OCI-LY3 (cell line): ENCODE data around the gene GREM2.

Experiments
- H2AFZ ChIP-seq: fragments of 200-600, 300-600 bp; shearing (Covaris generic); 2 replicates; pipeline ENCODE4 v1.6.0; 2014; ENCODE audit warnings: antibody characterized with exemption, low read depth, low read length
- H3K27ac ChIP-seq: fragments of 200-600, 300-600 bp; sonication (generic); 2 replicates; pipeline ENCODE4 v1.5.1; 2014; ENCODE audit warnings: mild to moderate bottlenecking, low read length, moderate library complexity, mixed read lengths
- H3K27me3 ChIP-seq: fragments of 200-600, 300-600 bp; sonication (generic); 2 replicates; pipeline ENCODE4 v1.6.1; 2014; ENCODE audit warnings: low read depth, low read length, mixed read lengths
- H3K36me3 ChIP-seq: fragments of 200-600, 300-600 bp; sonication (generic); replicated peaks from 2 replicates; pipeline ENCODE3; 2014; ENCODE audit warnings: low read depth, low read length, mixed read lengths
- H3K4me1 ChIP-seq: fragments of 300-600, 200-600 bp; sonication (generic); 2 replicates; pipeline ENCODE4 v1.6.1; 2014; ENCODE audit warnings: low read length, mixed read lengths
- H3K4me2 ChIP-seq: fragments of 200-600, 300-600 bp; sonication (generic); 2 replicates; pipeline ENCODE4 v1.6.1; 2014; ENCODE audit warnings: low read length, mixed read lengths
- H3K4me3 ChIP-seq: fragments of 300-600, 200-600 bp; sonication (generic); 2 replicates; pipeline ENCODE4 v1.5.1; 2014; ENCODE audit warnings: antibody characterized with exemption, mild to moderate bottlenecking, low read length, moderate library complexity
- H3K79me2 ChIP-seq: fragments of 300-600, 200-600 bp; shearing (Covaris generic); 2 replicates; pipeline ENCODE4 v1.6.1; 2014; ENCODE audit warnings: mild to moderate bottlenecking, low read length, mixed read lengths
- H3K9ac ChIP-seq: fragments of 300-600, 200-600 bp; shearing (Covaris generic); 2 replicates; pipeline ENCODE4 v1.6.0; 2014; ENCODE audit warnings: mild to moderate bottlenecking, low read length, moderate library complexity
- H3K9me3 ChIP-seq: fragments of 200-600, 300-600 bp; shearing (Covaris generic); 2 replicates; pipeline ENCODE4 v1.6.1; 2014; ENCODE audit warnings: low read length, mixed read lengths; ENCODE audit not compliant: insufficient read depth
- H4K20me1 ChIP-seq: fragments of 200-600, 300-600 bp; sonication (generic); 2 replicates; pipeline ENCODE4 v1.6.1; 2016; ENCODE audit warnings: low read length, mixed read lengths; ENCODE audit not compliant: insufficient read depth
- CTCF ChIP-seq: fragments of 200-600, 300-600 bp; sonication (generic); IDR thresholded peaks from 2 replicates; pipeline ENCODE4 v1.5.1; 2014; ENCODE audit warnings: antibody characterized with exemption, low read length, low read depth
- EZH2phosphoT487 ChIP-seq: fragments of 200-600 bp; shearing (Covaris generic); IDR thresholded peaks from 2 replicates; pipeline ENCODE4 v1.6.1; 2018; ENCODE audit warnings: antibody characterized with exemption, mixed run types, low read depth

The GREM2 gene

GRCh38 chr1:240515505-240515904 is 96.5 kb downstream of the GREM2 start:
- H3K4me2 ChIP-seq = no peak overlapping the region
- H3K4me3 ChIP-seq = no peak overlapping the region
- no peaks in the 10 kb centered on the region for H3K9me3 ChIP-seq
- peaks cover 15% of the 10 kb centered on the region for H3K27me3 ChIP-seq
- H3K9ac ChIP-seq = no peak overlapping the region
- no peaks in the 10 kb centered on the region for H4K20me1 ChIP-seq
- no peak for TF ChIP-seq CTCF
- H3K36me3 ChIP-seq = no peaks in the 10 kb centered on the region
- H2AFZ ChIP-seq = no peak overlapping the region
- no peak overlapping the region for H3K27ac ChIP-seq
- no peaks in the 10 kb centered on the region for H3K79me2 ChIP-seq
- no peaks in the 10 kb centered on the region for H3K4me1 ChIP-seq

DNA sequence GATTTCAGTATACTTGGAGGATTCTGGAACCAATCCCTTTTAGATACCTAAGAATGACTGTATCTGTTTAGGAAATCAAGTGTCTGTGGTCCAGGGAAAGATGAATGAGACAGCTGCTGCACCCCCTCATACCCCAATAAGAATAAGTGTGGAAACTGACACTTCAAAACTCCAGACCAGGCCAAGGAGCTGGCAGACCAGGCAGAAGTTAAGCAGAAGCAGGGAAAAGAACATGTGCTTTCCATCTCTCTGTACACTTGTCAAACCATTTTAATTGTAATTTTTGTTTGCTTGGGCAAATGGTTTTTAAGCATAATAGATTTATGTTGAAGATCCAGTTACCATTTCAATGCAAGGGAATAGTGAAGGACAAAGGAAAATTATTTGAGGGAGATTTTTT is 100.2 kb downstream of the GREM2 start:
- Histone ChIP-seq H3K4me1 (no peaks in the 10 kb centered on the region), H3K27me3 (peaks cover 12% of the 10 kb centered on the region), H3K9ac (no peak overlapping the region), H4K20me1 (no peaks in the 10 kb centered on the region), H2AFZ (no peak overlapping the region), H3K79me2 (no peaks in the 10 kb centered on the region), H3K9me3 (no peaks in the 10 kb centered on the region), H3K4me3 (no peak overlapping the region), H3K27ac (no peak overlapping the region), H3K36me3 (no peaks in the 10 kb centered on the region), H3K4me2 (no peak overlapping the region)
- TF ChIP-seq CTCF (no peak), EZH2phosphoT487 (no peak)

- Histone ChIP-seq H3K4me2 (no peak overlapping the region), H2AFZ (no peak overlapping the region)
Measured at GRCh38 chr1:240508950-240509349, 103.0 kb downstream of the GREM2 start.

DNA sequence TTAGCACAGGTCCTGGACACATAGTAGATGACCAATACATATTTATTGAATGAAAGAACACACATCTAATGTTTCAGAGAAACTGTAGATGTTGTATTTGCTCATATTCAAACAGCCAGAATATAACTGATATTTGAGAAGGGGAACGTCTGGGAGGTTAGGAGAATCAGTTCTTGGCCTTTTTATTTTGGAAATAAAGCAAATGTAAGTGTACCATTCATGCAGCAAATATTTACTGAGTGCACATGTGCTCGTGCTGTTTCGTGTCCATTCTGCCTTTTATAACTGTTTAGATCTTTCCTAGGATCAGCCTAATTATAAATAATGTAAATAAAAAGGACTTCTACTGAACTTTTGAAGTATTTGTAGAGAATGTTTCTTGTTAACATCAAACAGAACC is 103.8 kb downstream of the GREM2 start:
- Histone ChIP-seq H3K4me3 (no peak overlapping the region), H3K9ac (no peak overlapping the region)

More at GRCh38 chr1:240508950-240509349, 103.0 kb downstream of the GREM2 start:
- Histone ChIP-seq H3K79me2 (no peaks in the 10 kb centered on the region), H3K9ac (no peak overlapping the region), H3K27me3 (peaks cover 11% of the 10 kb centered on the region; the same call in 1 of the 2 replicates), H3K4me1 (no peaks in the 10 kb centered on the region), H3K36me3 (no peaks in the 10 kb centered on the region), H3K27ac (no peak overlapping the region), H3K9me3 (no peaks in the 10 kb centered on the region), H3K4me3 (no peak overlapping the region), H4K20me1 (no peaks in the 10 kb centered on the region)
- TF ChIP-seq EZH2phosphoT487 = no peak
- no peak for TF ChIP-seq CTCF

More for the DNA sequence above, 103.8 kb downstream of the GREM2 start:
- no peaks in the 10 kb centered on the region for H3K79me2 ChIP-seq
- H3K4me1 ChIP-seq = no peaks in the 10 kb centered on the region
- H4K20me1 ChIP-seq = no peaks in the 10 kb centered on the region
- no peak for TF ChIP-seq EZH2phosphoT487
- no peak for TF ChIP-seq CTCF
- peaks cover 15% of the 10 kb centered on the region; the same call in 1 of the 2 replicates for H3K27me3 ChIP-seq
- H3K9me3 ChIP-seq = no peaks in the 10 kb centered on the region
- H2AFZ ChIP-seq = no peak overlapping the region
- no peak overlapping the region for H3K4me2 ChIP-seq
- H3K27ac ChIP-seq = no peak overlapping the region
- no peaks in the 10 kb centered on the region for H3K36me3 ChIP-seq
